A673 (cell line): Measurements from ENCODE around the gene RNMT.

ENCODE experiments used
- CTCF ChIP-seq: fragments of 300-800, 200-600 bp; sonication (generic); conservative IDR thresholded peaks from 2 replicates; pipeline ENCODE4 v1.5.1; 2017; ENCODE audit warnings: low read depth, mild to moderate bottlenecking, antibody characterized with exemption, low read length, moderate library complexity, mixed read lengths
- EZH2 ChIP-seq: fragments of 200-600 bp; sonication (generic); IDR thresholded peaks from 2 replicates; pipeline ENCODE4 v1.6.1; 2017; ENCODE audit warnings: borderline replicate concordance, low read depth, mild to moderate bottlenecking, mixed read lengths, antibody characterized with exemption, low read length; ENCODE audit not compliant: poor library complexity, severe bottlenecking

- TF ChIP-seq CTCF (no peak), EZH2 (no peak)
Measured at GRCh38 chr18:13720123-13720522, 6.3 kb upstream of the RNMT start.
